ENCODE data around the gene ARHGAP45. TPM values are rescaled to one million over a fixed set of nuclear protein-coding genes. Genes with fewer than 3 reads are reported as not detected.

The ARHGAP45 gene
- total and polyA plus RNA-seq, 9 of the 15 experiments (the other 6 are each of a cell fraction or from before 2014, with no cell fraction given) = 0.08 to 22.1 (median 4.2) TPM

GRCh38 chr19:1113030-1113985, 46.3 kb downstream of the ARHGAP45 start (continued):
- TF ChIP-seq ZNF407 (IDR thresholded peaks at IDR 0.05; ENCODE audit: low read depth) = no peak
- TF ChIP-seq ZNF717 (CRISPR knock-in tag; IDR thresholded peaks at IDR 0.05) = no peak
- peak; percentile 53 for TF ChIP-seq MEIS2 (IDR thresholded peaks at IDR 0.05; ENCODE audit: partially characterized antibody)
- no peak for TF ChIP-seq L3MBTL2 (IDR thresholded peaks at IDR 0.05)
- TF ChIP-seq TRIM28 (IDR thresholded peaks at IDR 0.05) = no peak
- no peak for TF ChIP-seq FUS (optimal IDR thresholded peaks at IDR 0.05; ENCODE audit: low read depth, low read length)
- TF ChIP-seq HINFP (tag; conservative IDR thresholded peaks at IDR 0.05; ENCODE audit: low read depth) = no peak
- no peak; the same call in 1 of the 2 replicates for TF ChIP-seq FOXP4 (CRISPR knock-in tag; IDR thresholded peaks at IDR 0.05; ENCODE audit: borderline replicate concordance)
- TF ChIP-seq MBD1 (CRISPR knock-in tag; IDR thresholded peaks at IDR 0.05) = no peak
- no peak for TF ChIP-seq TRIM25 (IDR thresholded peaks at IDR 0.05; ENCODE audit: borderline replicate concordance)
